Measurements from ENCODE around the gene PTH2R. TPM values are rescaled to one million over a fixed set of nuclear protein-coding genes. Genes with fewer than 3 reads are reported as not detected.
"Not testable (repeated sequence)": the region's sequence is repeated elsewhere in the genome, so short reads cannot be mapped to it uniquely, and the experiment has no call there.

Gene PTH2R
- polyA plus RNA-seq, 1 of the 3 experiments (the other 2 are of a cell fraction): 4.0 TPM

DNA sequence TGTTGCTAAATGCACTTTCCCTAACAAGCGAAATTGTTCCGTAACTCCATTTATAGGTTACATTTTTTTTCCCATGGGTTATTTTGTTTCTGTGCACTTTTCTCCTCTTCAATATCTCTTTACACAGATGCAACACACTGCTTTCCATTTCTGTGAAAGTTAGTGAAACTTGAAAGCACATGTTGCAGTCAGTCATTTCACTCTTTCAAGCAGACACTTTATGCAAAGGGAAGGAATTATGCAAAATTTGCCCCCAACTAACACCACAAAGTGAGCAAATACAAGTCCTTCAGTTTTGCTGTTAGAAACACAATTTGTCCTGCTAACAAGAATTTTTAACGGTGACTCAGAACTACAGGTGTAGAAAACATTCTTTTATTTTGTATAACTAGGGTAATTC is 124.8 kb downstream of the PTH2R start (continued):
- TF ChIP-seq, protein P1, sequence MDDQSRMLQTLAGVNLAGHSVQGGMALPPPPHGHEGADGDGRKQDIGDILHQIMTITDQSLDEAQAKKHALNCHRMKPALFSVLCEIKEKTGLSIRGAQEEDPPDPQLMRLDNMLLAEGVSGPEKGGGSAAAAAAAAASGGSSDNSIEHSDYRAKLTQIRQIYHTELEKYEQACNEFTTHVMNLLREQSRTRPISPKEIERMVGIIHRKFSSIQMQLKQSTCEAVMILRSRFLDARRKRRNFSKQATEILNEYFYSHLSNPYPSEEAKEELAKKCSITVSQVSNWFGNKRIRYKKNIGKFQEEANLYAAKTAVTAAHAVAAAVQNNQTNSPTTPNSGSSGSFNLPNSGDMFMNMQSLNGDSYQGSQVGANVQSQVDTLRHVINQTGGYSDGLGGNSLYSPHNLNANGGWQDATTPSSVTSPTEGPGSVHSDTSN (IDR thresholded peaks at IDR 0.05): no peak
- TF ChIP-seq GATA2 (CRISPR knock-in tag; IDR thresholded peaks at IDR 0.05): no peak
- TF ChIP-seq RFX5 (IDR thresholded peaks at IDR 0.05; ENCODE audit: low read length): no peak
- TF ChIP-seq RCOR1 (IDR thresholded peaks at IDR 0.05; ENCODE audit: low read length): no peak

DNA sequence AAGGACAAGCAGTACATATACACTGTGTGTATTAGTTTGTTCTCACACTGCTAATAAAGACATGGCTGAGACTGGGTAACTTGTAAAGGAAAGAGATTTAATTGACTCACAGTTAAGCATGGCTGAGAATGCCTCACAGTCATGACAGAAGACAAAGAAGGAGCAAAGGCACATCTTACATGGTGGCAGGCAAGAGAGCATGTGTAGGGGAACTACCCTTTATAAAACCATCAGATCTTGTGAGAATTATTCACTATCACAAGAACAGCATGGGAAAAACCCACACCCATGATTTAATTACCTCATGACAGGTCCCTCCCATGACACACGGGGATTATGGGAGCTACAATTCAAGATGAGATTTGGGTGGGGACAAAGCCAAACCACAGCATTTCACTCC is 129.0 kb downstream of the PTH2R start:
- H3K79me2 ChIP-seq (ENCODE audit: insufficient read depth); H2AFZ ChIP-seq (ENCODE audit: low read depth); H3K4me1 ChIP-seq (ENCODE audit: control insufficient read depth in 1 of 2, insufficient read depth in 2 of 2, low read depth in 1 of 2, low read length in 1 of 2); CTCF ChIA-PET; H3K9me2 ChIP-seq; H4K20me1 ChIP-seq (ENCODE audit: insufficient read depth); H3K9me3 ChIP-seq; H3K36me3 ChIP-seq (replicated peaks in 1 of 2; ENCODE audit: control insufficient read depth in 1 of 2, insufficient read depth in 2 of 2, low read length in 1 of 2); DNase-seq; H3F3A ChIP-seq (replicated peaks; ENCODE audit: insufficient read depth); H3K27ac ChIP-seq (ENCODE audit: low read depth in 2 of 2, low read length in 1 of 2); H3K9ac ChIP-seq; H3K4me3 ChIP-seq (ENCODE audit: low read depth in 2 of 2, low read length in 1 of 2); H3K4me2 ChIP-seq; H3K27me3 ChIP-seq (ENCODE audit: insufficient read depth); POLR2A ChIA-PET: not testable (repeated sequence)
- 31% methylated on average over 1 of the region's 1 CpG for WGBS (ENCODE audit: low lambda C conversion rate)

DNA sequence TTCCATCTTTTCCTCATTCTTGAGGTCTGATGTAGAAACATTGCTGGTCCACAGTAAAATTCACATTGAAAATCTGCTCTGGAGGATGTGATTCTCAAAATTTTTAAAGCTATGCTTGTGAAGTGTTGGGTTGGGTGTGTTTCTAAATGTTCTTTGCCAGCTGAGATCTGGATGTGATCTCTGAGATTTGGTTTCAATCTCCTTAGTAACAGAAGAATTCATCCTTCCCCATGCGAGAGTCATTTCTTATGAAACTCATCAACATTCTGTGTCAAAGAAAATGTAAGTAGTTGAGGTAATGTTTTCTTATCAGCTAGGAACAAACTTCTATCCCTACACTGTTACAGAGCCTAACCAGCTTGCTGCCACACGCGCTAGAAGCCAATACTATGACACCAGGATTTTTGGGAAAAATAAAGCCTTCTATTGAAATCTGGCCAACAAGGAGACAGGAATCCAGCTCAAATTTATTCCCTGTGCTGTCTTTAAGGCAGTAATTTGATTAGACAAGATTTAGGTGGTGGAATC is 134.9 kb downstream of the PTH2R start:
- ChIA-PET POLR2A (no interaction called here), CTCF (interaction anchor here (1.2 kb wide), 1 partner anchor 15 kb away, joined by 4 read pairs; no protein-coding TSS in a partner anchor)
- H3K9ac ChIP-seq: no peak overlapping the region
- WGBS (ENCODE audit: low lambda C conversion rate): 63% methylated on average over 3 of the region's 3 CpGs
- no peaks in the 10 kb centered on the region for H3K79me2 ChIP-seq (ENCODE audit: insufficient read depth)
- H3K27me3 ChIP-seq (ENCODE audit: insufficient read depth): no peaks in the 10 kb centered on the region
- no peaks in the 10 kb centered on the region; a peak in 1 of 4 replicates for H3K4me1 ChIP-seq (ENCODE audit: control insufficient read depth in 1 of 2, insufficient read depth in 2 of 2, low read depth in 1 of 2, low read length in 1 of 2)
- no peaks in the 10 kb centered on the region for H3K9me3 ChIP-seq
- no peaks in the 10 kb centered on the region for H3K9me2 ChIP-seq
- H3K36me3 ChIP-seq (replicated peaks in 1 of 2; ENCODE audit: control insufficient read depth in 1 of 2, insufficient read depth in 2 of 2, low read length in 1 of 2): no peaks in the 10 kb centered on the region
- no peaks in the 10 kb centered on the region for H3F3A ChIP-seq (replicated peaks; ENCODE audit: insufficient read depth)
- H3K4me2 ChIP-seq: no peak overlapping the region
- no peak for DNase-seq
- H4K20me1 ChIP-seq (ENCODE audit: insufficient read depth): no peaks in the 10 kb centered on the region
- TF ChIP-seq CHD2 (IDR thresholded peaks at IDR 0.05; ENCODE audit: low read length, partially characterized antibody) (no peak), RAD21 (IDR thresholded peaks at IDR 0.05; ENCODE audit: low read length) (no peak), RCOR1 (IDR thresholded peaks at IDR 0.05; ENCODE audit: low read length) (no peak), GATA2 (CRISPR knock-in tag; IDR thresholded peaks at IDR 0.05) (no peak), POLR2AphosphoS5 (IDR thresholded peaks at IDR 0.05; ENCODE audit: low read depth, low read length) (no peak), NFIC (IDR thresholded peaks at IDR 0.05; ENCODE audit: borderline replicate concordance) (no peak), ELF1 (IDR thresholded peaks at IDR 0.05) (no peak), YY1 (IDR thresholded peaks at IDR 0.05; ENCODE audit: low read depth) (no peak), MEF2A (IDR thresholded peaks at IDR 0.05; ENCODE audit: borderline replicate concordance, low read depth) (no peak), FOXM1 (IDR thresholded peaks at IDR 0.05; ENCODE audit: low read depth) (no peak), TAF1 (IDR thresholded peaks at IDR 0.05; ENCODE audit: borderline replicate concordance, low read depth, low read length) (no peak), RFX5 (IDR thresholded peaks at IDR 0.05; ENCODE audit: low read length) (no peak), FOSL2 (IDR thresholded peaks at IDR 0.05; ENCODE audit: borderline replicate concordance, low read depth) (no peak)
- TF ChIP-seq, protein P2, sequence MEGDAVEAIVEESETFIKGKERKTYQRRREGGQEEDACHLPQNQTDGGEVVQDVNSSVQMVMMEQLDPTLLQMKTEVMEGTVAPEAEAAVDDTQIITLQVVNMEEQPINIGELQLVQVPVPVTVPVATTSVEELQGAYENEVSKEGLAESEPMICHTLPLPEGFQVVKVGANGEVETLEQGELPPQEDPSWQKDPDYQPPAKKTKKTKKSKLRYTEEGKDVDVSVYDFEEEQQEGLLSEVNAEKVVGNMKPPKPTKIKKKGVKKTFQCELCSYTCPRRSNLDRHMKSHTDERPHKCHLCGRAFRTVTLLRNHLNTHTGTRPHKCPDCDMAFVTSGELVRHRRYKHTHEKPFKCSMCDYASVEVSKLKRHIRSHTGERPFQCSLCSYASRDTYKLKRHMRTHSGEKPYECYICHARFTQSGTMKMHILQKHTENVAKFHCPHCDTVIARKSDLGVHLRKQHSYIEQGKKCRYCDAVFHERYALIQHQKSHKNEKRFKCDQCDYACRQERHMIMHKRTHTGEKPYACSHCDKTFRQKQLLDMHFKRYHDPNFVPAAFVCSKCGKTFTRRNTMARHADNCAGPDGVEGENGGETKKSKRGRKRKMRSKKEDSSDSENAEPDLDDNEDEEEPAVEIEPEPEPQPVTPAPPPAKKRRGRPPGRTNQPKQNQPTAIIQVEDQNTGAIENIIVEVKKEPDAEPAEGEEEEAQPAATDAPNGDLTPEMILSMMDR (IDR thresholded peaks at IDR 0.05): no peak
- TF ChIP-seq, protein P3, sequence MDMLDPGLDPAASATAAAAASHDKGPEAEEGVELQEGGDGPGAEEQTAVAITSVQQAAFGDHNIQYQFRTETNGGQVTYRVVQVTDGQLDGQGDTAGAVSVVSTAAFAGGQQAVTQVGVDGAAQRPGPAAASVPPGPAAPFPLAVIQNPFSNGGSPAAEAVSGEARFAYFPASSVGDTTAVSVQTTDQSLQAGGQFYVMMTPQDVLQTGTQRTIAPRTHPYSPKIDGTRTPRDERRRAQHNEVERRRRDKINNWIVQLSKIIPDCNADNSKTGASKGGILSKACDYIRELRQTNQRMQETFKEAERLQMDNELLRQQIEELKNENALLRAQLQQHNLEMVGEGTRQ (IDR thresholded peaks at IDR 0.05; ENCODE audit: borderline replicate concordance, low read depth, low read length): no peak
- TF ChIP-seq, protein P4, sequence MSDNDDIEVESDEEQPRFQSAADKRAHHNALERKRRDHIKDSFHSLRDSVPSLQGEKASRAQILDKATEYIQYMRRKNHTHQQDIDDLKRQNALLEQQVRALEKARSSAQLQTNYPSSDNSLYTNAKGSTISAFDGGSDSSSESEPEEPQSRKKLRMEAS (IDR thresholded peaks at IDR 0.05; ENCODE audit: low read depth): no peak
- H3K4me3 ChIP-seq (ENCODE audit: low read depth in 2 of 2, low read length in 1 of 2): no peak overlapping the region
- H3K27ac ChIP-seq (ENCODE audit: low read depth in 2 of 2, low read length in 1 of 2): no peak overlapping the region
- no peak overlapping the region for H2AFZ ChIP-seq (ENCODE audit: low read depth)
